ENCODE data around the gene TRAF3.

- no peak for TF ChIP-seq POLR2A (IDR thresholded peaks at IDR 0.05; ENCODE audit: low read length)
- TF ChIP-seq GATA1 (IDR thresholded peaks at IDR 0.05; ENCODE audit: low read depth, low read length): no peak
Observed at GRCh38 chr14:102778338-102779083, 1.3 kb downstream of the TRAF3 start.
